ENCODE data around the gene UBC.
"Not testable (repeated sequence)": the region's sequence is repeated elsewhere in the genome, so short reads cannot be mapped to it uniquely, and the experiment has no call there.

Gene UBC

GRCh38 chr12:124931528-124931927, 17.1 kb upstream of the UBC start:
- DNase-seq (ENCODE audit: low read depth in 2 of 2): not testable (repeated sequence)

GRCh38 chr12:124930586-124930985, 16.1 kb upstream of the UBC start:
- DNase-seq (ENCODE audit: low read depth in 2 of 2): no peak

GRCh38 chr12:124929649-124930419, 15.4 kb upstream of the UBC start:
- DNase-seq (ENCODE audit: low read depth in 2 of 2): no peak

GRCh38 chr12:124928912-124929530, 14.6 kb upstream of the UBC start:
- DNase-seq (ENCODE audit: low read depth in 2 of 2): no peak

- peak in 1 of 2 donors; percentile 40 for DNase-seq (ENCODE audit: low read depth in 2 of 2)
Observed at GRCh38 chr12:124928095-124928911, 13.9 kb upstream of the UBC start.

- peak; percentile 81 to 87 for DNase-seq (ENCODE audit: low read depth in 2 of 2)
Observed at GRCh38 chr12:124927201-124928094, 13.0 kb upstream of the UBC start.

GRCh38 chr12:124925782-124926181, 11.3 kb upstream of the UBC start:
- not testable (repeated sequence) for DNase-seq (ENCODE audit: low read depth in 2 of 2)

- DNase-seq (ENCODE audit: low read depth in 2 of 2): no peak
Observed at GRCh38 chr12:124925117-124925516, 10.7 kb upstream of the UBC start.

- no peak for DNase-seq (ENCODE audit: low read depth in 2 of 2)
Observed at GRCh38 chr12:124923905-124924734, 9.7 kb upstream of the UBC start.

GRCh38 chr12:124921200-124922031, 7.0 kb upstream of the UBC start:
- DNase-seq (ENCODE audit: low read depth in 2 of 2): peak; percentile 82 to 86

GRCh38 chr12:124920353-124920935, 6.0 kb upstream of the UBC start:
- no peak for DNase-seq (ENCODE audit: low read depth in 2 of 2)

GRCh38 chr12:124919521-124920352, 5.3 kb upstream of the UBC start:
- peak in 1 of 2 donors; percentile 45 for DNase-seq (ENCODE audit: low read depth in 2 of 2)

- DNase-seq (ENCODE audit: low read depth in 2 of 2): not testable (repeated sequence)
Observed at GRCh38 chr12:124918622-124918988, 4.2 kb upstream of the UBC start.

GRCh38 chr12:124917841-124918621, 3.6 kb upstream of the UBC start:
- DNase-seq (ENCODE audit: low read depth in 2 of 2): no peak

- DNase-seq (ENCODE audit: low read depth in 2 of 2): peak; percentile 91 to 93
Observed at GRCh38 chr12:124917135-124917840, 2.8 kb upstream of the UBC start.

GRCh38 chr12:124916374-124917134, 2.1 kb upstream of the UBC start:
- DNase-seq (ENCODE audit: low read depth in 2 of 2): peak in 1 of 2 donors; percentile 35

Measured in stimulated activated CD8-positive, alpha-beta memory T cell treated with anti-CD3 and anti-CD28 coated beads, Interleukin-15, amount 100 ng/mL, for 48 hours (primary cell).